Stimulated activated CD8-positive, alpha-beta memory T cell treated with anti-CD3 and anti-CD28 coated beads, Interleukin-4, amount 100 ng/mL, for 1 hour (primary cell): ENCODE data around the gene CDCA3.
A peak's percentile ranks its signal among the peaks of the same experiment; 100 is the strongest.
"Not testable (repeated sequence)": the region's sequence is repeated elsewhere in the genome, so short reads cannot be mapped to it uniquely, and the experiment has no call there.

ENCODE experiments used
- DNase-seq, 2 donors: peaks; one replicate each; pipeline ENCODE4 v3.0.0-alpha.2; 2020; ENCODE audit warnings: low read depth in 2 of 2, low spot score in 1 of 2

Gene CDCA3

GRCh38 chr12:6851153-6851920 lies at the start of gene CDCA3:
TSS of gene CDCA3 (minus strand) at chr12:6851286. CDS start at chr12:6850952, 334 bp downstream.
- peak; percentile 80 to 85 for DNase-seq

GRCh38 chr12:6899837-6900519 lies 48.9 kb upstream of the CDCA3 start:
- DNase-seq = no peak

- DNase-seq = no peak
Observed at GRCh38 chr12:6899427-6899826, 48.3 kb upstream of the CDCA3 start.

GRCh38 chr12:6896846-6897435 lies 45.9 kb upstream of the CDCA3 start:
- DNase-seq = no peak

GRCh38 chr12:6894321-6894720 lies 43.2 kb upstream of the CDCA3 start:
- no peak for DNase-seq

- not testable (repeated sequence) for DNase-seq
Observed at GRCh38 chr12:6892683-6893082, 41.6 kb upstream of the CDCA3 start.

GRCh38 chr12:6891646-6892001 lies 40.5 kb upstream of the CDCA3 start:
- no peak for DNase-seq

- peak; percentile 97 to 99 for DNase-seq
Observed at GRCh38 chr12:6890789-6891645, 39.9 kb upstream of the CDCA3 start.

- not testable (repeated sequence) for DNase-seq
Observed at GRCh38 chr12:6889775-6890573, 38.9 kb upstream of the CDCA3 start.

- DNase-seq = not testable (repeated sequence)
Observed at GRCh38 chr12:6888794-6889193, 37.7 kb upstream of the CDCA3 start.

- no peak for DNase-seq
Observed at GRCh38 chr12:6888360-6888759, 37.3 kb upstream of the CDCA3 start.

- DNase-seq = no peak
Observed at GRCh38 chr12:6887460-6887859, 36.4 kb upstream of the CDCA3 start.

- DNase-seq = not testable (repeated sequence)
Observed at GRCh38 chr12:6886206-6886999, 35.3 kb upstream of the CDCA3 start.

- DNase-seq = no peak
Observed at GRCh38 chr12:6884539-6884938, 33.5 kb upstream of the CDCA3 start.

- DNase-seq = no peak
Observed at GRCh38 chr12:6883683-6884082, 32.6 kb upstream of the CDCA3 start.

GRCh38 chr12:6883252-6883651 lies 32.2 kb upstream of the CDCA3 start:
- no peak for DNase-seq

- DNase-seq = not testable (repeated sequence)
Observed at GRCh38 chr12:6879824-6880223, 28.7 kb upstream of the CDCA3 start.

- not testable (repeated sequence) for DNase-seq
Observed at GRCh38 chr12:6874015-6874368, 22.9 kb upstream of the CDCA3 start.

- DNase-seq = peak; percentile 98
Observed at GRCh38 chr12:6873094-6874014, 22.3 kb upstream of the CDCA3 start, which contains the start of gene SPSB2. TSS of gene SPSB2 (minus strand) at chr12:6873303. CDS start at chr12:6872901, 402 bp downstream.
